WTC11 (cell line): ENCODE results near the gene NPTN. TPM values are rescaled to one million over a fixed set of nuclear protein-coding genes. Genes with fewer than 3 reads are reported as not detected.

Source experiments
- ATAC-seq: fragments of 200-7000 bp; cut with Tn5 transposase; 2 replicates; pipeline ENCODE4 v1.10.0; 2021; ENCODE audit warnings: mild to moderate bottlenecking, moderate library complexity
- CTCF ChIA-PET: fragments of 300-600 bp; sonication (Branson Sonifier 250); formaldehyde crosslinking; loops from one replicate; lab custom pipeline; 2021; ENCODE audit warnings: antibody characterized with exemption; lab: Charles Lee
- POLR2A ChIA-PET: fragments of 350-600 bp; sonication (Branson Sonifier 250); formaldehyde crosslinking; loops from one replicate; lab custom pipeline; 2021; ENCODE audit warnings: antibody characterized with exemption; lab: Charles Lee
- DNase-seq: peaks from one replicate; pipeline ENCODE4 v3.0.0; 2021; ENCODE audit warnings: low spot score
- H3K27ac Mint-ChIP-seq: 2 replicates; pipeline ENCODE4 v1.8.0; 2021; ENCODE audit warnings: mixed read lengths
- H3K27me3 Mint-ChIP-seq: 2 replicates; pipeline ENCODE4 v1.8.0; 2021; ENCODE audit warnings: low read depth, mild to moderate bottlenecking, moderate library complexity, mixed read lengths
- H3K36me3 Mint-ChIP-seq: 2 replicates; pipeline ENCODE4 v1.8.0; 2021; ENCODE audit warnings: mixed read lengths
- H3K4me1 Mint-ChIP-seq: 2 replicates; pipeline ENCODE4 v1.8.0; 2022; ENCODE audit warnings: mixed read lengths
- H3K4me3 Mint-ChIP-seq: 2 replicates; pipeline ENCODE4 v1.8.0; 2021; ENCODE audit warnings: mild to moderate bottlenecking, moderate library complexity, mixed read lengths
- H3K9me3 Mint-ChIP-seq: 2 replicates; pipeline ENCODE4 v1.8.0; 2021; ENCODE audit warnings: mixed read lengths
- CBFB ChIP-seq: sonication (generic); formaldehyde crosslinking; IDR thresholded peaks from 2 replicates; pipeline ENCODE4 v1.8.1; 2022; ENCODE audit warnings: mild to moderate bottlenecking, low read depth, missing genetic modification reagents
- CREM ChIP-seq: sonication (generic); formaldehyde crosslinking; IDR thresholded peaks from 2 replicates; pipeline ENCODE4 v1.8.1; 2022; ENCODE audit warnings: mild to moderate bottlenecking, missing genetic modification reagents, moderate library complexity
- KAT7 ChIP-seq: sonication (generic); formaldehyde crosslinking; IDR thresholded peaks from 2 replicates; pipeline ENCODE4 v1.8.1; 2023; ENCODE audit warnings: missing genetic modification reagents, mild to moderate bottlenecking, borderline replicate concordance
- NFATC4 ChIP-seq: fragments of 250-450 bp; sonication (Bioruptor Pico); IDR thresholded peaks from 2 replicates; pipeline ENCODE4 v1.9.0; 2021; ENCODE audit warnings: mild to moderate bottlenecking
- NFYB ChIP-seq: sonication (generic); formaldehyde crosslinking; conservative IDR thresholded peaks from 2 replicates; pipeline ENCODE4 v1.8.0; 2022; ENCODE audit warnings: low read depth, missing genetic modification reagents
- NR1H2 ChIP-seq: sonication (generic); formaldehyde crosslinking; IDR thresholded peaks from 2 replicates; pipeline ENCODE4 v1.9.0; 2021; ENCODE audit warnings: mild to moderate bottlenecking, moderate library complexity, missing genetic modification reagents
- ZNF232 ChIP-seq: sonication (generic); formaldehyde crosslinking; IDR thresholded peaks from 2 replicates; pipeline ENCODE4 v1.8.0; 2022; ENCODE audit warnings: mild to moderate bottlenecking, missing genetic modification reagents
- ZNF263 ChIP-seq: sonication (generic); formaldehyde crosslinking; IDR thresholded peaks from 2 replicates; pipeline ENCODE4 v1.8.1; 2022; ENCODE audit warnings: low read depth, mild to moderate bottlenecking, moderate library complexity, missing genetic modification reagents
- total RNA-seq: library from RNA; stranded (reverse); gene quantifications from 3 replicates; pipeline ENCODE4 v1.2.3, GENCODE V29; 2021
- TF ChIP-seq, protein P1 (sequence below): sonication (generic); formaldehyde crosslinking; IDR thresholded peaks from 2 replicates; pipeline ENCODE4 v1.8.0; 2023; ENCODE audit warnings: mild to moderate bottlenecking, missing genetic modification reagents
- TF ChIP-seq, protein P2 (sequence below): fragments of 200-600 bp; IDR thresholded peaks from 2 replicates; pipeline ENCODE4 v1.8.0; 2022; ENCODE audit warnings: antibody characterized with exemption
- TF ChIP-seq, protein P3 (sequence below): sonication (generic); formaldehyde crosslinking; IDR thresholded peaks from 2 replicates; pipeline ENCODE4 v1.8.0; 2023; ENCODE audit warnings: missing genetic modification reagents
- TF ChIP-seq, protein P4 (sequence below): fragments of 250-450 bp; sonication (Bioruptor Pico); conservative IDR thresholded peaks from 2 replicates; pipeline ENCODE4 v1.9.0; 2021; ENCODE audit warnings: mild to moderate bottlenecking
- TF ChIP-seq, protein P5 (sequence below): sonication (generic); formaldehyde crosslinking; conservative IDR thresholded peaks from 2 replicates; pipeline ENCODE4 v1.8.1; 2023; ENCODE audit warnings: mild to moderate bottlenecking, low read depth, missing genetic modification reagents, moderate library complexity
- TF ChIP-seq, protein P6 (sequence below): fragments of 250-450 bp; sonication (Bioruptor Pico); IDR thresholded peaks from 2 replicates; pipeline ENCODE4 v1.9.0; 2021; ENCODE audit warnings: mild to moderate bottlenecking, borderline replicate concordance
- TF ChIP-seq, protein P7 (sequence below): fragments of 250-450 bp; sonication (Bioruptor Pico); IDR thresholded peaks from 2 replicates; pipeline ENCODE4 v1.9.0; 2021; ENCODE audit warnings: moderate library complexity, mild to moderate bottlenecking, inconsistent platforms, borderline replicate concordance

The NPTN gene
- total RNA-seq, 1 experiment from 2014 or later, result 116 TPM

DNA sequence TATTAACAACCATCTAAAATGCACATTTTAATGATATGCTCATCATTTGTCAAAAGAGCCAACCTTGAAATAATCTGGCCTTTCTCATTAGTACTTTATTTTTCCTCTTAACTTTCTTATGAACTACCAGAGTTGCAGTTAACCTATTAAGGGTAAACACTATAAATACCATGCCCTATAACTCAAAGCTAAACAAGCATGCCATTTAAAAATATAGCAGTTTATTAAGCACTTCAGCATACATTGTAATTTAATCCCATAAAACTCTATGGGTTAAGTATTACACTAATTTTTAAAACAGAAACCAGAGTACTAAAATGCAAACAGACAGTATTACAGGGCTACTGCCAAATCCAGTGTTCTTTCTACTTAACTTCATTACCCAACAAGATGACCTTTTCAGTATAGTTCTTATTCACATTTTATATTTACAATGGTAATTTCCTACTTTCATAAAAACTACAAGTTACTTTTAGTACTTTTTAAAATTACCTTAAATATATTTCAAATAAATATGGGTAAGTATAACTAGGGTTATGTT lies 11.8 kb downstream of the NPTN start (continued):
- TF ChIP-seq, protein P1, sequence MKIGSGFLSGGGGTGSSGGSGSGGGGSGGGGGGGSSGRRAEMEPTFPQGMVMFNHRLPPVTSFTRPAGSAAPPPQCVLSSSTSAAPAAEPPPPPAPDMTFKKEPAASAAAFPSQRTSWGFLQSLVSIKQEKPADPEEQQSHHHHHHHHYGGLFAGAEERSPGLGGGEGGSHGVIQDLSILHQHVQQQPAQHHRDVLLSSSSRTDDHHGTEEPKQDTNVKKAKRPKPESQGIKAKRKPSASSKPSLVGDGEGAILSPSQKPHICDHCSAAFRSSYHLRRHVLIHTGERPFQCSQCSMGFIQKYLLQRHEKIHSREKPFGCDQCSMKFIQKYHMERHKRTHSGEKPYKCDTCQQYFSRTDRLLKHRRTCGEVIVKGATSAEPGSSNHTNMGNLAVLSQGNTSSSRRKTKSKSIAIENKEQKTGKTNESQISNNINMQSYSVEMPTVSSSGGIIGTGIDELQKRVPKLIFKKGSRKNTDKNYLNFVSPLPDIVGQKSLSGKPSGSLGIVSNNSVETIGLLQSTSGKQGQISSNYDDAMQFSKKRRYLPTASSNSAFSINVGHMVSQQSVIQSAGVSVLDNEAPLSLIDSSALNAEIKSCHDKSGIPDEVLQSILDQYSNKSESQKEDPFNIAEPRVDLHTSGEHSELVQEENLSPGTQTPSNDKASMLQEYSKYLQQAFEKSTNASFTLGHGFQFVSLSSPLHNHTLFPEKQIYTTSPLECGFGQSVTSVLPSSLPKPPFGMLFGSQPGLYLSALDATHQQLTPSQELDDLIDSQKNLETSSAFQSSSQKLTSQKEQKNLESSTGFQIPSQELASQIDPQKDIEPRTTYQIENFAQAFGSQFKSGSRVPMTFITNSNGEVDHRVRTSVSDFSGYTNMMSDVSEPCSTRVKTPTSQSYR (CRISPR knock-in tag), result no peak
- TF ChIP-seq NR1H2 (CRISPR knock-in tag), result no peak
- TF ChIP-seq, protein P2, sequence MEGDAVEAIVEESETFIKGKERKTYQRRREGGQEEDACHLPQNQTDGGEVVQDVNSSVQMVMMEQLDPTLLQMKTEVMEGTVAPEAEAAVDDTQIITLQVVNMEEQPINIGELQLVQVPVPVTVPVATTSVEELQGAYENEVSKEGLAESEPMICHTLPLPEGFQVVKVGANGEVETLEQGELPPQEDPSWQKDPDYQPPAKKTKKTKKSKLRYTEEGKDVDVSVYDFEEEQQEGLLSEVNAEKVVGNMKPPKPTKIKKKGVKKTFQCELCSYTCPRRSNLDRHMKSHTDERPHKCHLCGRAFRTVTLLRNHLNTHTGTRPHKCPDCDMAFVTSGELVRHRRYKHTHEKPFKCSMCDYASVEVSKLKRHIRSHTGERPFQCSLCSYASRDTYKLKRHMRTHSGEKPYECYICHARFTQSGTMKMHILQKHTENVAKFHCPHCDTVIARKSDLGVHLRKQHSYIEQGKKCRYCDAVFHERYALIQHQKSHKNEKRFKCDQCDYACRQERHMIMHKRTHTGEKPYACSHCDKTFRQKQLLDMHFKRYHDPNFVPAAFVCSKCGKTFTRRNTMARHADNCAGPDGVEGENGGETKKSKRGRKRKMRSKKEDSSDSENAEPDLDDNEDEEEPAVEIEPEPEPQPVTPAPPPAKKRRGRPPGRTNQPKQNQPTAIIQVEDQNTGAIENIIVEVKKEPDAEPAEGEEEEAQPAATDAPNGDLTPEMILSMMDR, result no peak
- TF ChIP-seq, protein P3, sequence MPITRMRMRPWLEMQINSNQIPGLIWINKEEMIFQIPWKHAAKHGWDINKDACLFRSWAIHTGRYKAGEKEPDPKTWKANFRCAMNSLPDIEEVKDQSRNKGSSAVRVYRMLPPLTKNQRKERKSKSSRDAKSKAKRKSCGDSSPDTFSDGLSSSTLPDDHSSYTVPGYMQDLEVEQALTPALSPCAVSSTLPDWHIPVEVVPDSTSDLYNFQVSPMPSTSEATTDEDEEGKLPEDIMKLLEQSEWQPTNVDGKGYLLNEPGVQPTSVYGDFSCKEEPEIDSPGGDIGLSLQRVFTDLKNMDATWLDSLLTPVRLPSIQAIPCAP (CRISPR knock-in tag), result no peak
- no peak for TF ChIP-seq ZNF263
- TF ChIP-seq NFYB (CRISPR knock-in tag), result no peak
- TF ChIP-seq CREM, result no peak
- TF ChIP-seq NFATC4 (CRISPR knock-in tag), result no peak
- TF ChIP-seq, protein P4, sequence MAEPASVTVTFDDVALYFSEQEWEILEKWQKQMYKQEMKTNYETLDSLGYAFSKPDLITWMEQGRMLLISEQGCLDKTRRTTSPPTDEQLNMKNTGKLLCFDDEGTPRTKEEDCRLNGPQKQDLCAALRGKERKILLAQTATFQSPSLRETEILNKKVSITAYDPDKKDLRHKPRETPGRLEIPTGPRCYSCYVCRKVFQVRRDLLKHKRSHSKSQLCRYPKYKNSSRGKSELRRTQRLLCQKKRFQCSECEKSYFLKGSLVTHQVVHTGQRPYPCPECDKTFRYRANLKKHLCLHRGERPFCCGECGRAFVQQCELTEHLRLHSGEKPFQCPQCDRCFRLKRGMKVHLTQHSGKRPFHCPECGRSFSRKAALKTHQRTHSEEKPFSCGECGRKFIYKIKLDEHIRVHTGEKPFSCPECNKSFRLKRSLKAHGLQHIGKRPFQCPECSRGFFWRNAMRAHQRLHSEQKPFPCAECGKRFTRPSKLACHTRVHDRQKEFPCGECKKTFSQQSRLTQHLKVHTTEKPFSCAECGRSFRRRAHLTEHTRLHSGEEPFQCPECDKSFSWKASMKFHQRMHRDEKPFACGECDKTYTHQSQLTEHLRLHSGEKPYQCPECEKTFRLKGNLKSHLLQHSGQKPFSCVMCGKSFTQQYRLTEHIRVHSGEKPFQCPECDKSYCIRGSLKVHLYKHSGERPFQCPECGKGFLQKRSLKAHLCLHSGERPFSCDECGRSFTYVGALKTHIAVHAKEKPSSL (CRISPR knock-in tag), result no peak
- no peak for TF ChIP-seq ZNF232 (CRISPR knock-in tag)
- no peak for TF ChIP-seq CBFB (CRISPR knock-in tag)
- TF ChIP-seq, protein P5, sequence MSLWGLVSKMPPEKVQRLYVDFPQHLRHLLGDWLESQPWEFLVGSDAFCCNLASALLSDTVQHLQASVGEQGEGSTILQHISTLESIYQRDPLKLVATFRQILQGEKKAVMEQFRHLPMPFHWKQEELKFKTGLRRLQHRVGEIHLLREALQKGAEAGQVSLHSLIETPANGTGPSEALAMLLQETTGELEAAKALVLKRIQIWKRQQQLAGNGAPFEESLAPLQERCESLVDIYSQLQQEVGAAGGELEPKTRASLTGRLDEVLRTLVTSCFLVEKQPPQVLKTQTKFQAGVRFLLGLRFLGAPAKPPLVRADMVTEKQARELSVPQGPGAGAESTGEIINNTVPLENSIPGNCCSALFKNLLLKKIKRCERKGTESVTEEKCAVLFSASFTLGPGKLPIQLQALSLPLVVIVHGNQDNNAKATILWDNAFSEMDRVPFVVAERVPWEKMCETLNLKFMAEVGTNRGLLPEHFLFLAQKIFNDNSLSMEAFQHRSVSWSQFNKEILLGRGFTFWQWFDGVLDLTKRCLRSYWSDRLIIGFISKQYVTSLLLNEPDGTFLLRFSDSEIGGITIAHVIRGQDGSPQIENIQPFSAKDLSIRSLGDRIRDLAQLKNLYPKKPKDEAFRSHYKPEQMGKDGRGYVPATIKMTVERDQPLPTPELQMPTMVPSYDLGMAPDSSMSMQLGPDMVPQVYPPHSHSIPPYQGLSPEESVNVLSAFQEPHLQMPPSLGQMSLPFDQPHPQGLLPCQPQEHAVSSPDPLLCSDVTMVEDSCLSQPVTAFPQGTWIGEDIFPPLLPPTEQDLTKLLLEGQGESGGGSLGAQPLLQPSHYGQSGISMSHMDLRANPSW (CRISPR knock-in tag), result no peak
- no peak for TF ChIP-seq KAT7 (CRISPR knock-in tag)

DNA sequence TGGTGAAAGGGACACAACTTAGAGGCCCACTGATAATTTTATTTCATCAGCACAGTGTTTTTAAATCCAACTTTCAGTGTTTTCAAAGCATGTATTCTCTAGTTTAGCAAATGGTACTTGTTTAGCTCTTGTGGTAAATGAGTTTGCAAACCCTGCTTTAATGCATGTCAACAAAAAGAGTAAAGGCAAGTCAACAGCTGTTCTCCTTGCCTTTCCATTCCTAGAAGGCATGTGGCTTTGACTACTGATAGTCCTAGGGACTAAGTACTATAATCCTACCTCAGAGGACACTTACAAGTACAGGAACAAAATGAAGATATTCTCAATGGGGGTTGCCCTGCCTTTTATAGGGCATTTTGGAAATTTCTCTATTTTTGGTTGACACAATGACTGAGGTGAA lies 13.1 kb downstream of the NPTN start:
- ATAC-seq (no peak), DNase-seq (no peak)
- peak overlapping the region; percentile 38; the same call in 1 of the 2 replicates for H3K27ac Mint-ChIP-seq
- POLR2A ChIA-PET, result no interaction called here
- no peaks in the 10 kb centered on the region for H3K9me3 Mint-ChIP-seq
- no peak overlapping the region for H3K4me3 Mint-ChIP-seq
- CTCF ChIA-PET, result interaction anchor here (1.2 to 2.7 kb wide), 2 partner anchors 16 to 84 kb away, joined by 4 to 11 read pairs; no protein-coding TSS in a partner anchor
- no peaks in the 10 kb centered on the region for H3K36me3 Mint-ChIP-seq
- H3K27me3 Mint-ChIP-seq, result no peaks in the 10 kb centered on the region
- peaks cover 88% of the 10 kb centered on the region for H3K4me1 Mint-ChIP-seq
- TF ChIP-seq, protein P6, sequence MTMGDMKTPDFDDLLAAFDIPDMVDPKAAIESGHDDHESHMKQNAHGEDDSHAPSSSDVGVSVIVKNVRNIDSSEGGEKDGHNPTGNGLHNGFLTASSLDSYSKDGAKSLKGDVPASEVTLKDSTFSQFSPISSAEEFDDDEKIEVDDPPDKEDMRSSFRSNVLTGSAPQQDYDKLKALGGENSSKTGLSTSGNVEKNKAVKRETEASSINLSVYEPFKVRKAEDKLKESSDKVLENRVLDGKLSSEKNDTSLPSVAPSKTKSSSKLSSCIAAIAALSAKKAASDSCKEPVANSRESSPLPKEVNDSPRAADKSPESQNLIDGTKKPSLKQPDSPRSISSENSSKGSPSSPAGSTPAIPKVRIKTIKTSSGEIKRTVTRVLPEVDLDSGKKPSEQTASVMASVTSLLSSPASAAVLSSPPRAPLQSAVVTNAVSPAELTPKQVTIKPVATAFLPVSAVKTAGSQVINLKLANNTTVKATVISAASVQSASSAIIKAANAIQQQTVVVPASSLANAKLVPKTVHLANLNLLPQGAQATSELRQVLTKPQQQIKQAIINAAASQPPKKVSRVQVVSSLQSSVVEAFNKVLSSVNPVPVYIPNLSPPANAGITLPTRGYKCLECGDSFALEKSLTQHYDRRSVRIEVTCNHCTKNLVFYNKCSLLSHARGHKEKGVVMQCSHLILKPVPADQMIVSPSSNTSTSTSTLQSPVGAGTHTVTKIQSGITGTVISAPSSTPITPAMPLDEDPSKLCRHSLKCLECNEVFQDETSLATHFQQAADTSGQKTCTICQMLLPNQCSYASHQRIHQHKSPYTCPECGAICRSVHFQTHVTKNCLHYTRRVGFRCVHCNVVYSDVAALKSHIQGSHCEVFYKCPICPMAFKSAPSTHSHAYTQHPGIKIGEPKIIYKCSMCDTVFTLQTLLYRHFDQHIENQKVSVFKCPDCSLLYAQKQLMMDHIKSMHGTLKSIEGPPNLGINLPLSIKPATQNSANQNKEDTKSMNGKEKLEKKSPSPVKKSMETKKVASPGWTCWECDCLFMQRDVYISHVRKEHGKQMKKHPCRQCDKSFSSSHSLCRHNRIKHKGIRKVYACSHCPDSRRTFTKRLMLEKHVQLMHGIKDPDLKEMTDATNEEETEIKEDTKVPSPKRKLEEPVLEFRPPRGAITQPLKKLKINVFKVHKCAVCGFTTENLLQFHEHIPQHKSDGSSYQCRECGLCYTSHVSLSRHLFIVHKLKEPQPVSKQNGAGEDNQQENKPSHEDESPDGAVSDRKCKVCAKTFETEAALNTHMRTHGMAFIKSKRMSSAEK, result no peak
- TF ChIP-seq, protein P7, sequence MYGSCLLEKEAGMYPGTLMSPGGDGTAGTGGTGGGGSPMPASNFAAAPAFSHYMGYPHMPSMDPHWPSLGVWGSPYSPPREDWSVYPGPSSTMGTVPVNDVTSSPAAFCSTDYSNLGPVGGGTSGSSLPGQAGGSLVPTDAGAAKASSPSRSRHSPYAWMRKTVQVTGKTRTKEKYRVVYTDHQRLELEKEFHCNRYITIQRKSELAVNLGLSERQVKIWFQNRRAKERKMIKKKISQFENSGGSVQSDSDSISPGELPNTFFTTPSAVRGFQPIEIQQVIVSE (CRISPR knock-in tag), result no peak
- TF ChIP-seq KAT7 (CRISPR knock-in tag), result no peak
- TF ChIP-seq, protein P1 (CRISPR knock-in tag), result no peak
